HL-60/S4 treated with retinoic acid at 250 ng/mL for 4 days and 3 days (cell line): ENCODE results near the gene CDKAL1.

Experiments used
- in situ Hi-C: fragments of 300-500 bp; cut with MboI; formaldehyde crosslinking; loops from 2 replicates; pipeline ENCODE4 v1.7.0; 2022; ENCODE audit warnings: low sequenced_read_pairs

The CDKAL1 gene

DNA sequence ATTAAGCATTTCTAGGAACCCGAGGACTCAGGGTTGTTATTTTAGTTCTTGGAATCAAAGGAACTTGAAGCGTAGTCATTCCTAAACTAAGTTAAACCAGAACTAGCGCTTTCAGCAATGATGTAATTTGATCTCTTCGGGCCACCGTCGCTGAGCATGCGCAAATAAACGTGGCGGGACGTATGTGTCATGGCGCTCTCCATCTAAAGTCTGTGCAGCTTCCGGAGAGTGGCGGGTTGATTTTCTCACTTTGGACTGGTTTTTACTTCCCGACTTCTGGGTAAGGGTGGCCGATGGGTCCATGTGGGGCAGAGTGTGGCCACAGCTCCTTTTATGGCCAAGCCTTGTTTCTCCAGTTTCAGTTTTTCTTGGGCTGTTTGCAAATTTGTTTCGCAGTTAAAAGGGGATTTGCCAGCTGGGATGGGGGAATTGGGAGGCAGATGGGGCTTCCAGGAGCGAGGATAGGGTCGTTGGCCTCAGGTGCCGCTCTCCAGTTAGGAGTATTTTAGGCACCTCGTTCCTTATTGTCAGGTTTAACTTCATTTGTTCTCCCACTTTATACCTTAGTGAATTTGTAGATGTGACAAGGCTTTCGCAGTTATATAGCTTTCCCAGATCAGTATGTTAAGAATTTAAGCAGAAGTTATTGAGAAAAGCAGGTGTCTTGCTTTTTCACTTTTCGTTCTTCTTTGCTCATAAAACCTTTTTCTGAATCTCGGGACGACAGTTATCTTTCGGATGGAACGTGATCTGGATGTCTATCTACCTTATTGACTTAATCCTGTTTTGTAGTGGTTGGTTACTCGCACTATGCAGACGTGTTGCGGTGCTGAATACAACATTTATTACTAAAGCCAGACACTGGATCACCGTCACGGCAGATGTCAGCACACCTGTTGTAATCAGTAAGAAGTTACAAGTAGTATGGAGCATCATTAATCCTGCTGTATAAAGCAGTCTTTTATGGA is at the start of gene CDKAL1:
CDKAL1 (plus strand) TSS at position 163 of the 968 bp plus-strand sequence. CDS start 11,894 bp downstream, outside the sequence.
- in situ Hi-C loops = loop anchor here (25.0 kb wide), 1 partner anchor 447 kb away; no protein-coding TSS in a partner anchor

- in situ Hi-C loops = no loop called here
Measured at GRCh38 chr6:20486641-20487040, 47.6 kb upstream of the CDKAL1 start.

- in situ Hi-C loops = no loop called here
Measured at GRCh38 chr6:20487669-20488375, 46.4 kb upstream of the CDKAL1 start.

DNA sequence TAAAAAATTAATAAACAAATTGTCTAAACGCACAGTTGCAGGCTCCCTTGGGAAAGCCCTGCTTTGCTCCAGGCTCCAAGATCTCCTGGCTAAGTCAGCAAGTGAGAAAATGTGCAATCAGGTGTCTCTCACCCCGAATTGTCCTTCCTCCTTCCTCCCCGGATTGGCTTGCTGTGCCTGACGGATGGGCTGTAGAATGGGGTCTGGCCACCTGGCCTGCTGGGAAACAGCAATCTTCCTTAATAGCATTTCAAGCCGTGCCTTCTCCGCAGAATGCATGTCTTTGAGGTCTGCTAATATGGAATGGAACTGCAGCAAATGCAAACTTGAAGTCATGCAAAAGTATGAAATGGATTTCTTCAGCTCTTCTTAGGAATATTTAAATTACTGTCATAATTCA is 43.7 kb upstream of the CDKAL1 start:
- in situ Hi-C loops = no loop called here

- in situ Hi-C loops = no loop called here
Measured at GRCh38 chr6:20492099-20492498, 42.2 kb upstream of the CDKAL1 start.

DNA sequence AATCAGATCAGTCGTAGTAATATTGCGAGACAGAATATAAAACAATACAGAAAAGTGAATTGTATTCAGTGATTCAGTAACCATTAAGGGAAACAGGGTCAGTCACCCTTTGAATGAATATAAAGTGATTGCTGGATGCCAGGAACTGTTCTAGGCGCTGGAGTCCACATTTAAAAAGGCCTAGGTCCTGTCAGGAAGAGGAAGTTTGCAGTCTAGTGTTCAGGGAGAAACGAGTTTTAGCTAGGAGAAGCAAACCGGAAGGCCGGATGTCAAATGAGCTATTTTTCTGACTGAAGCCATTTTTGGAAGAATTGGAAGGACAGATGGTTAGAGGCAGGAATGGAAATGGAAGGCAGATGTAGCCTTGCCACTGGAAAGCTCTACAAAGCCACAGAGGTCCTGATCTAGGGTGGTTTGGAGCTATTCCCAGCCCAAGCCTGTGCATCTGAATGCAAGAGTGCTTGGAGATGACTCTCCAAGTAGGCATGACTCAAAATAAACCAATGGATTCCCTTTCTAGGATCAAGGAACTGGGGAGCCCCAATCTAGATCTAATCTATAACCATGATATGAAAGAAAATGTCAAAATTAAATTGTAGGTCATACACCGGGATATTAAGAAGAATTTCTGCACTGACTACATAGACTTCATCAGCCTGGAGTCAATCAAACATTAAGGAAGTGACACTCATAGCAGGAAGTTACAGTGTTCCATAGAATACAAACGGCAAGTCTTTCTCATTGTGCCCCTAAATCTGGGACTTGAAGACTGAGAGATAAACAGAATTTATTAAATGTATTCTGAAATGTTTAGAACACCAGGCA is 36.8 kb upstream of the CDKAL1 start:
- in situ Hi-C loops = no loop called here

GRCh38 chr6:20498041-20498385 is 36.2 kb upstream of the CDKAL1 start:
- in situ Hi-C loops = no loop called here

GRCh38 chr6:20509212-20509611 is 25.0 kb upstream of the CDKAL1 start:
- in situ Hi-C loops = no loop called here

DNA sequence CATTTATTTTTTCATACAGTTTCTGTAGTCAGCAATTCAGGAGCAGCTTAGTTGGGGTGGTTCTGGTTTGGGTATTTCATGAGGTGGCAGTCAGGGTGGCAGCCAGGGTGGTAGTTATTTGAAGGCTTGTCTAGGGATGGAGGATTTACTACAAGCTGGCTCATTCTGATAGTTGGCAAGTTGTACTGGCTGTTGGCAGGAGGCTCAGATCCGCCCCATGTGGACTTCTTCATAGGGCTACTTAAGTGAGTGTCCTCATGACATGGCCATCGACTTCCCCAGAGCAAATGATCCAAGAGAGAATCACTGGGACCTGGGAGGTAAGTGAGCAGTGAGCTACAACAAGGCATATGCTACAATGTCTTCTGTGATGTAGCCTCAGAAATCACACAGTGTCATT is 22.4 kb upstream of the CDKAL1 start:
- in situ Hi-C loops = no loop called here

GRCh38 chr6:20525208-20525607 is 9.0 kb upstream of the CDKAL1 start:
- in situ Hi-C loops = loop anchor here (10.0 to 25.0 kb wide), 2 partner anchors 230 to 438 kb away; no protein-coding TSS in a partner anchor

- in situ Hi-C loops = loop anchor here (10.0 to 25.0 kb wide), 2 partner anchors 234 to 442 kb away; no protein-coding TSS in a partner anchor
Measured at GRCh38 chr6:20529086-20529448, 5.2 kb upstream of the CDKAL1 start.

- in situ Hi-C loops = loop anchor here (25.0 kb wide), 1 partner anchor 446 kb away; no protein-coding TSS in a partner anchor
Measured at GRCh38 chr6:20532881-20533280, 1.4 kb upstream of the CDKAL1 start.

- in situ Hi-C loops = loop anchor here (25.0 kb wide), 1 partner anchor 447 kb away; no protein-coding TSS in a partner anchor
Measured at GRCh38 chr6:20533746-20534294, 437 bp upstream of the CDKAL1 start.

- in situ Hi-C loops = loop anchor here (25.0 kb wide), 1 partner anchor 451 kb away; no protein-coding TSS in a partner anchor
Measured at GRCh38 chr6:20538131-20538662, 3.9 kb downstream of the CDKAL1 start.

DNA sequence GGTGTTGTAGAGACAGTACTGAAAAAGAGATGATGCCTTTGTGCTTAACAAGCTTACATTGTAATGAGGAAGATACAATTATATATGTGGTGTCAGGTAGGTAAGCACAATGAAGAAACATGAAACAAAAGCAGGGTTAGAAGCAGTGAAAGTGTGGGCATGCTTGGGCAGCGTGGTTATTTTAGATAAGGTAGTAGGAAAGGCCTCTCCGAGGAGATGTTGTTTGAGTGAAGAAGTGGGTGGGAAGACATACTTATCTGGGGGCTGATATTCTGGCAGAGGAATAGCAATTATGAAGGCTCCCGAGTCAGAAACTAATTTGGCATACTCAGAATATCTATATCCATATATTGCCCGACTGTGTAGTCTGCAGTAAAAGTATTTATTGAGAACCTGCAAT is 4.7 kb downstream of the CDKAL1 start:
- in situ Hi-C loops = loop anchor here (25.0 kb wide), 1 partner anchor 452 kb away; no protein-coding TSS in a partner anchor

DNA sequence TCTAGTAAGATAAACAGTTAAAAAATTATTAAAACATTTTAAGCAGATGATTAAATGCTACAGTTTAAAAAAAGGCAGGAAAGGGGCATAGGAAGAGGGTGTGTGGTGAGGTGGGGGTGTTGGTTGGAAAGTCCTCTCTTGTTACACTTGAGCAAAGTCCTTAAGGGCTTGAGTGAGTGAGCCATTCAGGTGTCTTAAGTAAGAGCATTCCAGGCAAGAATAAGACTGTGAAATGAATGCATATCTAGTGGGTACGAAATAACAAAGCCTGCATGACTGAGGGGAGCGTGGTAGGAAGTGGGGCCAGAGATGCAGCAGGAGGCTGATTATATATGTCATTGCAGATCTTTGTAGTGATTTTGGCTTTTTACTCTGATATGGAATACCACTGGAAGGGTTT is 5.1 kb downstream of the CDKAL1 start:
- in situ Hi-C loops = loop anchor here (25.0 kb wide), 1 partner anchor 452 kb away; no protein-coding TSS in a partner anchor

- in situ Hi-C loops = loop anchor here (25.0 kb wide), 1 partner anchor 453 kb away; no protein-coding TSS in a partner anchor
Measured at GRCh38 chr6:20540683-20541082, 6.4 kb downstream of the CDKAL1 start.

- in situ Hi-C loops = loop anchor here (25.0 kb wide), 1 partner anchor 454 kb away; no protein-coding TSS in a partner anchor
Measured at GRCh38 chr6:20541382-20541781, 7.1 kb downstream of the CDKAL1 start.

- in situ Hi-C loops = loop anchor here (25.0 kb wide), 1 partner anchor 456 kb away; no protein-coding TSS in a partner anchor
Measured at GRCh38 chr6:20542927-20543602, 8.8 kb downstream of the CDKAL1 start.
